Measurements from ENCODE around the gene PLPP6. TPM values are rescaled to one million over a fixed set of nuclear protein-coding genes. Genes with fewer than 3 reads are reported as not detected.

The PLPP6 gene
- total and polyA plus RNA-seq, 2 of the 13 experiments (the other 11 are each of a cell fraction or from before 2014, with no cell fraction given) = 12.1 to 15.5 TPM

DNA sequence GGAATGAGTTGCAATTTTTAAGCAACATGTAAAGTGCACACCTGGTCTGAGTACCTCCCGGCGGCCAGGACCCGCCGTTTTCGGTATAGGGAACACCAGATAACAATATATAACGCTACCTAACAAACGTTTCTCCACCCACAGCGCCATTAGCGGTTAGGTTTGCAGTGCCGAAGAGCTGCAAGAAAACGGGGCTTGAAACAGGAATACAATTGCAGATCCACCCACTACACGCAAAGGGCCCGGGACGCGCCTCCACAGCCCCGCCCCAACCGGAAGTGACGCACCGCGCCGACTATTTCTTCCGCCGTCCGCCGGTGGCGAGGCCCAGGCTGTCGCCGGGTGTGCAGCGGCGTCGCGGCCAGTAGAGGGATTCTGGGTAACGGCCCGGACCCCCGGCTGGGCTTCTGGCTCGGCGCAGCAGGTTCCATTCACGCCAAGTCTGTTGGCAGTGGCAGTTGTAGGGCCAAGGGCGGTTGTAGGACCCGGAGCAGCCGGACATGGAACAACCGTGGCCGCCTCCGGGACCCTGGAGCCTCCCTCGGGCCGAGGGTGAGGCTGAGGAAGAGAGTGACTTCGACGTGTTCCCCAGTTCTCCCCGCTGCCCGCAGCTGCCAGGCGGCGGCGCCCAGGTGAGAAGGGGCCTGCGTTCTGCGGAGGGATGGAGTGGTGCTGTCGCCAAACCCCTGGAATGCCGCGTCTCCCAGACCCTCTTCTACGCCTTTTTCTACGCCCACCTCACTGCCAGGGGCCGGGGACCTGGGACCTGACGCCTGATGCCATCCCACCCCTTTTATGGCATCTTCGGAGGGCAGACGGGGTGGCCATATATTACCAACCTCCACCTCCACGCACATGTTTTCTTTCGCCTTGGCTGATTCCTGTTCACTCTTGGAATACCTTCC, 17.4 kb downstream of the PLPP6 start, which contains the start of gene CDC37L1 (continued):
- TF ChIP-seq, protein P1, sequence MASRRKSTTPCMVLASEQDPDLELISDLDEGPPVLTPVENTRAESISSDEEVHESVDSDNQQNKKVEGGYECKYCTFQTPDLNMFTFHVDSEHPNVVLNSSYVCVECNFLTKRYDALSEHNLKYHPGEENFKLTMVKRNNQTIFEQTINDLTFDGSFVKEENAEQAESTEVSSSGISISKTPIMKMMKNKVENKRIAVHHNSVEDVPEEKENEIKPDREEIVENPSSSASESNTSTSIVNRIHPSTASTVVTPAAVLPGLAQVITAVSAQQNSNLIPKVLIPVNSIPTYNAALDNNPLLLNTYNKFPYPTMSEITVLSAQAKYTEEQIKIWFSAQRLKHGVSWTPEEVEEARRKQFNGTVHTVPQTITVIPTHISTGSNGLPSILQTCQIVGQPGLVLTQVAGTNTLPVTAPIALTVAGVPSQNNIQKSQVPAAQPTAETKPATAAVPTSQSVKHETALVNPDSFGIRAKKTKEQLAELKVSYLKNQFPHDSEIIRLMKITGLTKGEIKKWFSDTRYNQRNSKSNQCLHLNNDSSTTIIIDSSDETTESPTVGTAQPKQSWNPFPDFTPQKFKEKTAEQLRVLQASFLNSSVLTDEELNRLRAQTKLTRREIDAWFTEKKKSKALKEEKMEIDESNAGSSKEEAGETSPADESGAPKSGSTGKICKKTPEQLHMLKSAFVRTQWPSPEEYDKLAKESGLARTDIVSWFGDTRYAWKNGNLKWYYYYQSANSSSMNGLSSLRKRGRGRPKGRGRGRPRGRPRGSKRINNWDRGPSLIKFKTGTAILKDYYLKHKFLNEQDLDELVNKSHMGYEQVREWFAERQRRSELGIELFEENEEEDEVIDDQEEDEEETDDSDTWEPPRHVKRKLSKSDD (CRISPR knock-in tag; IDR thresholded peaks at IDR 0.05; ENCODE audit: low read depth) = no peak; the same call in 1 of the 2 replicates
- TF ChIP-seq, protein P2, sequence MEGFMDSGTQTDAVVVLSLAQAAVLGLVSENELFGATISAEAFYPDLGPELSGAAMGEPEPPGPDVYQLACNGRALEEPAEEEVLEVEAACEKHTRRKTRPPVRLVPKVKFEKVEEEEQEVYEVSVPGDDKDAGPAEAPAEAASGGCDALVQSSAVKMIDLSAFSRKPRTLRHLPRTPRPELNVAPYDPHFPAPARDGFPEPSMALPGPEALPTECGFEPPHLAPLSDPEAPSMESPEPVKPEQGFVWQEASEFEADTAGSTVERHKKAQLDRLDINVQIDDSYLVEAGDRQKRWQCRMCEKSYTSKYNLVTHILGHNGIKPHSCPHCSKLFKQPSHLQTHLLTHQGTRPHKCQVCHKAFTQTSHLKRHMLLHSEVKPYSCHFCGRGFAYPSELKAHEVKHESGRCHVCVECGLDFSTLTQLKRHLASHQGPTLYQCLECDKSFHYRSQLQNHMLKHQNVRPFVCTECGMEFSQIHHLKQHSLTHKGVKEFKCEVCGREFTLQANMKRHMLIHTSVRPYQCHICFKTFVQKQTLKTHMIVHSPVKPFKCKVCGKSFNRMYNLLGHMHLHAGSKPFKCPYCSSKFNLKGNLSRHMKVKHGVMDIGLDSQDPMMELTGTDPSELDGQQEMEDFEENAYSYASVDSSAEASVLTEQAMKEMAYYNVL (CRISPR knock-in tag; IDR thresholded peaks at IDR 0.05; ENCODE audit: borderline replicate concordance) = no peak; the same call in none of the 2 replicates
- TF ChIP-seq, protein P3, sequence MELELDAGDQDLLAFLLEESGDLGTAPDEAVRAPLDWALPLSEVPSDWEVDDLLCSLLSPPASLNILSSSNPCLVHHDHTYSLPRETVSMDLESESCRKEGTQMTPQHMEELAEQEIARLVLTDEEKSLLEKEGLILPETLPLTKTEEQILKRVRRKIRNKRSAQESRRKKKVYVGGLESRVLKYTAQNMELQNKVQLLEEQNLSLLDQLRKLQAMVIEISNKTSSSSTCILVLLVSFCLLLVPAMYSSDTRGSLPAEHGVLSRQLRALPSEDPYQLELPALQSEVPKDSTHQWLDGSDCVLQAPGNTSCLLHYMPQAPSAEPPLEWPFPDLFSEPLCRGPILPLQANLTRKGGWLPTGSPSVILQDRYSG (CRISPR knock-in tag; IDR thresholded peaks at IDR 0.05) = no peak
- peak; percentile 91 for TF ChIP-seq YEATS4 (CRISPR knock-in tag; IDR thresholded peaks at IDR 0.05; ENCODE audit: borderline replicate concordance)
- no peak; the same call in 1 of the 2 replicates for TF ChIP-seq NFYC (CRISPR knock-in tag; IDR thresholded peaks at IDR 0.05)
- TF ChIP-seq DR1 (CRISPR knock-in tag; IDR thresholded peaks at IDR 0.05) = peak; percentile 91
- no peak for TF ChIP-seq MBD4 (IDR thresholded peaks at IDR 0.05; ENCODE audit: borderline replicate concordance, low read length)
- TF ChIP-seq, protein P4, sequence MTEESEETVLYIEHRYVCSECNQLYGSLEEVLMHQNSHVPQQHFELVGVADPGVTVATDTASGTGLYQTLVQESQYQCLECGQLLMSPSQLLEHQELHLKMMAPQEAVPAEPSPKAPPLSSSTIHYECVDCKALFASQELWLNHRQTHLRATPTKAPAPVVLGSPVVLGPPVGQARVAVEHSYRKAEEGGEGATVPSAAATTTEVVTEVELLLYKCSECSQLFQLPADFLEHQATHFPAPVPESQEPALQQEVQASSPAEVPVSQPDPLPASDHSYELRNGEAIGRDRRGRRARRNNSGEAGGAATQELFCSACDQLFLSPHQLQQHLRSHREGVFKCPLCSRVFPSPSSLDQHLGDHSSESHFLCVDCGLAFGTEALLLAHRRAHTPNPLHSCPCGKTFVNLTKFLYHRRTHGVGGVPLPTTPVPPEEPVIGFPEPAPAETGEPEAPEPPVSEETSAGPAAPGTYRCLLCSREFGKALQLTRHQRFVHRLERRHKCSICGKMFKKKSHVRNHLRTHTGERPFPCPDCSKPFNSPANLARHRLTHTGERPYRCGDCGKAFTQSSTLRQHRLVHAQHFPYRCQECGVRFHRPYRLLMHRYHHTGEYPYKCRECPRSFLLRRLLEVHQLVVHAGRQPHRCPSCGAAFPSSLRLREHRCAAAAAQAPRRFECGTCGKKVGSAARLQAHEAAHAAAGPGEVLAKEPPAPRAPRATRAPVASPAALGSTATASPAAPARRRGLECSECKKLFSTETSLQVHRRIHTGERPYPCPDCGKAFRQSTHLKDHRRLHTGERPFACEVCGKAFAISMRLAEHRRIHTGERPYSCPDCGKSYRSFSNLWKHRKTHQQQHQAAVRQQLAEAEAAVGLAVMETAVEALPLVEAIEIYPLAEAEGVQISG (CRISPR knock-in tag; IDR thresholded peaks at IDR 0.05) = peak; percentile 88
- TF ChIP-seq HNRNPUL1 (IDR thresholded peaks at IDR 0.05; ENCODE audit: low read depth, low read length) = no peak
- peak; percentile 37; the same call in 1 of the 2 replicates for TF ChIP-seq MED13 (CRISPR knock-in tag; IDR thresholded peaks at IDR 0.05)
- peak; percentile 70 for TF ChIP-seq ISL2 (CRISPR knock-in tag; IDR thresholded peaks at IDR 0.05)
- TF ChIP-seq HOXA7 (CRISPR knock-in tag; IDR thresholded peaks at IDR 0.05) = no peak
- TF ChIP-seq, protein P5, sequence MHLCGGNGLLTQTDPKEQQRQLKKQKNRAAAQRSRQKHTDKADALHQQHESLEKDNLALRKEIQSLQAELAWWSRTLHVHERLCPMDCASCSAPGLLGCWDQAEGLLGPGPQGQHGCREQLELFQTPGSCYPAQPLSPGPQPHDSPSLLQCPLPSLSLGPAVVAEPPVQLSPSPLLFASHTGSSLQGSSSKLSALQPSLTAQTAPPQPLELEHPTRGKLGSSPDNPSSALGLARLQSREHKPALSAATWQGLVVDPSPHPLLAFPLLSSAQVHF (CRISPR knock-in tag; IDR thresholded peaks at IDR 0.05) = no peak; the same call in 1 of the 2 replicates
- TF ChIP-seq ARNT2 (CRISPR knock-in tag; IDR thresholded peaks at IDR 0.05; ENCODE audit: low read depth) = peak; percentile 91; the same call in 1 of the 2 replicates
- TF ChIP-seq ZNF20 (CRISPR knock-in tag; IDR thresholded peaks at IDR 0.05) = no peak
- TF ChIP-seq LCORL (IDR thresholded peaks at IDR 0.05) = no peak
- peak; percentile 81; the same call in 1 of the 2 replicates for TF ChIP-seq LCORL (CRISPR knock-in tag; IDR thresholded peaks at IDR 0.05)
- TF ChIP-seq FOXK2 (IDR thresholded peaks at IDR 0.05) = no peak

Measured in HepG2 (cell line).